SIG-M5 treated with dmso at 0.1 percent for 504 hours (cell line): ENCODE results near the gene IL2RA.
A peak's percentile ranks its signal among the peaks of the same experiment; 100 is the strongest.
"Not testable (repeated sequence)": the region's sequence is repeated elsewhere in the genome, so short reads cannot be mapped to it uniquely, and the experiment has no call there.

Experiments used
- DNase-seq: peaks from one replicate; lab custom pipeline; 2025; ENCODE audit not compliant: unreplicated experiment; lab: John Stamatoyannopoulos, UW

The IL2RA gene

GRCh38 chr10:6083523-6084475, 21.6 kb upstream of the IL2RA start:
- no peak for DNase-seq

- no peak for DNase-seq
Measured at GRCh38 chr10:6082496-6083395, 20.6 kb upstream of the IL2RA start.

- no peak for DNase-seq
Measured at GRCh38 chr10:6080417-6080973, 18.3 kb upstream of the IL2RA start.

GRCh38 chr10:6079044-6079443, 16.9 kb upstream of the IL2RA start:
- DNase-seq: no peak

- DNase-seq: no peak
Measured at GRCh38 chr10:6077071-6077675, 15.0 kb upstream of the IL2RA start.

GRCh38 chr10:6074489-6075301, 12.5 kb upstream of the IL2RA start:
- no peak for DNase-seq

GRCh38 chr10:6072215-6072934, 10.2 kb upstream of the IL2RA start:
- DNase-seq: peak; percentile 8

- no peak for DNase-seq
Measured at GRCh38 chr10:6071181-6072175, 9.3 kb upstream of the IL2RA start.

- no peak for DNase-seq
Measured at GRCh38 chr10:6070660-6071059, 8.5 kb upstream of the IL2RA start.

GRCh38 chr10:6069081-6069931, 7.1 kb upstream of the IL2RA start:
- no peak for DNase-seq

- peak; percentile 66 for DNase-seq
Measured at GRCh38 chr10:6068422-6068821, 6.3 kb upstream of the IL2RA start.

GRCh38 chr10:6068006-6068405, 5.8 kb upstream of the IL2RA start:
- no peak for DNase-seq

- DNase-seq: no peak
Measured at GRCh38 chr10:6067457-6067856, 5.3 kb upstream of the IL2RA start.

GRCh38 chr10:6065835-6066234, 3.7 kb upstream of the IL2RA start:
- peak; percentile 39 for DNase-seq

GRCh38 chr10:6065406-6065805, 3.2 kb upstream of the IL2RA start:
- no peak for DNase-seq

- not testable (repeated sequence) for DNase-seq
Measured at GRCh38 chr10:6064726-6065125, 2.6 kb upstream of the IL2RA start.

- no peak for DNase-seq
Measured at GRCh38 chr10:6064119-6064518, 2.0 kb upstream of the IL2RA start.
